Measurements from ENCODE around the gene GGCX. TPM values are rescaled to one million over a fixed set of nuclear protein-coding genes. Genes with fewer than 3 reads are reported as not detected.

Gene GGCX
- total and polyA plus RNA-seq, 9 of the 15 experiments (the other 6 are each of a cell fraction or from before 2014, with no cell fraction given), result 14.4 to 47.1 (median 28.1) TPM

DNA sequence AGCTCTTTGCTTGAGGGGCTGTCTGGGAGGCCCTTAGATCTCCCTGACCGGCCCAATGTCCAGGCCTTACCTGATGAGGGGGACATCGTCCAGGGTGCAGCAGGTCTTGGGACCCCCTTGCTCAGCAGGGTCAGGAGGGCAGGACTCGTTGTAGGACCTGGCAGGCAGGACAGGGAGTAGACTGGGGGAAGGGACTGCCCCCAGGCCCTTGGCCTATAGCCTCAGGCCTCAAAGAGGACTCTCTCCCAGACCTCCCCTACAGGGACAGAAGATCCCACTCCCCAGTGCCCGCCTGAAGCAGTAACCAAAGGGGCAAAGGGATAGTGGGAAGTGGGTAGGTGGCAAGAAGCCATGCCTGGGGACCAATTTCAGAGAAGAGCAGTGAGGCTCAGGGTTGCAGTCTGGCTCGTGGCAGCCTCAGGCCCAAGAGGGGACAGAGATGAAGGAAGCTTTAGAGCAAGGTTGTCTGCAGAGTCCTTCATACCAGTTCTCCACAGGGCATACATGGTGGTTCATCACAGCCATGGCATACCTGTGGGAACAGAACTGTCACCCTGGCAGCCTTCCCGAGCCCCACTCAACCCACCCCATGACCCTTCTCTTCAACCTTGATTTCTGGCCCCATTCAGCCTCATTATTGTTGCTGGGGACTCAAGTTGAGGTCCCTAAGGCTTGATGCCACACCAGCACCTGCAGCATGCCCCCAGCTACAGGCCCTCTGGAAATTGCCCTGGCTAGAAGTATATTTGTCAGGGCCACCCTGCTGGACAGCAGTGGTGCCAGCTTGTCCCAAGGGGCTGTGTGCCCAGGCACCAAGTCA lies 39.9 kb upstream of the GGCX start (continued):
- TF ChIP-seq CREM (IDR thresholded peaks at IDR 0.05; ENCODE audit: low read depth) (no peak), KDM1A (IDR thresholded peaks at IDR 0.05) (no peak), GABPB2 (CRISPR knock-in tag; conservative IDR thresholded peaks at IDR 0.05) (no peak), BDP1 (IDR thresholded peaks at IDR 0.05; ENCODE audit: insufficient read depth, insufficient read length) (no peak), DDX20 (tag; IDR thresholded peaks at IDR 0.05; ENCODE audit: low read depth) (no peak), ZNF561 (CRISPR knock-in tag; conservative IDR thresholded peaks at IDR 0.05) (no peak), BACH1 (tag; IDR thresholded peaks at IDR 0.05) (no peak)
- TF ChIP-seq, protein P1, sequence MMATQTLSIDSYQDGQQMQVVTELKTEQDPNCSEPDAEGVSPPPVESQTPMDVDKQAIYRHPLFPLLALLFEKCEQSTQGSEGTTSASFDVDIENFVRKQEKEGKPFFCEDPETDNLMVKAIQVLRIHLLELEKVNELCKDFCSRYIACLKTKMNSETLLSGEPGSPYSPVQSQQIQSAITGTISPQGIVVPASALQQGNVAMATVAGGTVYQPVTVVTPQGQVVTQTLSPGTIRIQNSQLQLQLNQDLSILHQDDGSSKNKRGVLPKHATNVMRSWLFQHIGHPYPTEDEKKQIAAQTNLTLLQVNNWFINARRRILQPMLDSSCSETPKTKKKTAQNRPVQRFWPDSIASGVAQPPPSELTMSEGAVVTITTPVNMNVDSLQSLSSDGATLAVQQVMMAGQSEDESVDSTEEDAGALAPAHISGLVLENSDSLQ (IDR thresholded peaks at IDR 0.05), result no peak
- TF ChIP-seq, protein P2, sequence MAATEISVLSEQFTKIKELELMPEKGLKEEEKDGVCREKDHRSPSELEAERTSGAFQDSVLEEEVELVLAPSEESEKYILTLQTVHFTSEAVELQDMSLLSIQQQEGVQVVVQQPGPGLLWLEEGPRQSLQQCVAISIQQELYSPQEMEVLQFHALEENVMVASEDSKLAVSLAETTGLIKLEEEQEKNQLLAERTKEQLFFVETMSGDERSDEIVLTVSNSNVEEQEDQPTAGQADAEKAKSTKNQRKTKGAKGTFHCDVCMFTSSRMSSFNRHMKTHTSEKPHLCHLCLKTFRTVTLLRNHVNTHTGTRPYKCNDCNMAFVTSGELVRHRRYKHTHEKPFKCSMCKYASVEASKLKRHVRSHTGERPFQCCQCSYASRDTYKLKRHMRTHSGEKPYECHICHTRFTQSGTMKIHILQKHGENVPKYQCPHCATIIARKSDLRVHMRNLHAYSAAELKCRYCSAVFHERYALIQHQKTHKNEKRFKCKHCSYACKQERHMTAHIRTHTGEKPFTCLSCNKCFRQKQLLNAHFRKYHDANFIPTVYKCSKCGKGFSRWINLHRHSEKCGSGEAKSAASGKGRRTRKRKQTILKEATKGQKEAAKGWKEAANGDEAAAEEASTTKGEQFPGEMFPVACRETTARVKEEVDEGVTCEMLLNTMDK (IDR thresholded peaks at IDR 0.05; ENCODE audit: borderline replicate concordance, insufficient read depth, low read depth, low read length, poor library complexity, severe bottlenecking), result no peak
- TF ChIP-seq, protein P3, sequence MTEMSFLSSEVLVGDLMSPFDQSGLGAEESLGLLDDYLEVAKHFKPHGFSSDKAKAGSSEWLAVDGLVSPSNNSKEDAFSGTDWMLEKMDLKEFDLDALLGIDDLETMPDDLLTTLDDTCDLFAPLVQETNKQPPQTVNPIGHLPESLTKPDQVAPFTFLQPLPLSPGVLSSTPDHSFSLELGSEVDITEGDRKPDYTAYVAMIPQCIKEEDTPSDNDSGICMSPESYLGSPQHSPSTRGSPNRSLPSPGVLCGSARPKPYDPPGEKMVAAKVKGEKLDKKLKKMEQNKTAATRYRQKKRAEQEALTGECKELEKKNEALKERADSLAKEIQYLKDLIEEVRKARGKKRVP (CRISPR knock-in tag; IDR thresholded peaks at IDR 0.05), result no peak

All from K562 (cell line).